HCT116 (cell line): ENCODE measurements around the gene SCD5. TPM values are rescaled to one million over a fixed set of nuclear protein-coding genes. Genes with fewer than 3 reads are reported as not detected.

Experiments used
- ATAC-seq: fragments of 200-7000 bp; cut with Tn5 transposase; 2 replicates; pipeline ENCODE4 v1.9.1; 2020; ENCODE audit warnings: mild to moderate bottlenecking, moderate library complexity
- BruUV-seq: library from RNA; stranded (reverse); fragments of 400-500 nt; replicated peaks from 2 replicates; lab custom pipeline; 2021; lab: Mats Ljungman, UMichigan
- CTCF ChIA-PET: fragments of 300-600 bp; sonication (Branson Sonifier 250); formaldehyde crosslinking; loops from one replicate; lab custom pipeline; 2021; ENCODE audit warnings: antibody characterized with exemption; lab: Charles Lee
- POLR2A ChIA-PET: fragments of 300-600, 350-600 bp; sonication (Branson Sonifier 250); formaldehyde crosslinking; loops from one replicate; lab custom pipeline; 2021; ENCODE audit warnings: antibody characterized with exemption; lab: Charles Lee
- RAD21 ChIA-PET, 2 experiments: fragments of 300-600 bp; sonication (Branson Sonifier 250); formaldehyde crosslinking; loops; one replicate each; lab custom pipeline; 2023; ENCODE audit warnings: low total read pairs in 2 of 2; ENCODE audit not compliant: uncharacterized antibody in 2 of 2, unreplicated experiment in 2 of 2, low non-redundant PET in 1 of 2; lab: Charles Lee
- DNase-seq: peaks from one replicate; pipeline ENCODE4 v3.0.0-alpha.2; 2010; ENCODE audit warnings: low read depth, low spot score
- H2AFZ ChIP-seq: fragments of 200-600 bp; shearing (Covaris generic), sonication (generic); 2 replicates; pipeline ENCODE4 v1.6.1; 2017; ENCODE audit warnings: low read depth, mixed run types, mixed read lengths, antibody characterized with exemption, low read length; ENCODE audit not compliant: poor library complexity, severe bottlenecking
- H3K27ac ChIP-seq: 2 replicates; pipeline ENCODE4 v1.5.1; 2012; ENCODE audit warnings: low read depth, low read length
- H3K27me3 ChIP-seq: fragments of 200-600 bp; sonication (generic); 2 replicates; pipeline ENCODE4 v1.6.1; 2016; ENCODE audit warnings: mixed run types, low read length, mixed read lengths; ENCODE audit not compliant: insufficient read depth
- H3K36me3 ChIP-seq, 2 experiments: fragments of 200-500 bp in 1 of 2; fragments of 200-600 bp in 1 of 2; sonication (Bioruptor generic) in 1 of 2; sonication (generic) in 1 of 2; 2 replicates each; pipeline versions ENCODE4 v1.5.1 to v1.6.1; 2014 to 2016; ENCODE audit warnings: low read length in 2 of 2, inconsistent platforms in 1 of 2, mixed read lengths in 1 of 2, mixed run types in 1 of 2; ENCODE audit not compliant: insufficient read depth in 2 of 2, control insufficient read depth in 1 of 2
- H3K4me1 ChIP-seq, 2 experiments: fragments of 200-600 bp in 1 of 2; sonication (generic) in 1 of 2; 2 replicates each; pipeline versions ENCODE4 v1.5.1 to v1.6.1; 2012 to 2017; ENCODE audit warnings: low read length in 2 of 2, inconsistent platforms in 1 of 2, mild to moderate bottlenecking in 1 of 2, mixed read lengths in 1 of 2, mixed run types in 1 of 2, moderate library complexity in 1 of 2; ENCODE audit not compliant: insufficient read depth in 2 of 2, control insufficient read depth in 1 of 2
- H3K4me2 ChIP-seq: fragments of 200-600 bp; sonication (generic); 2 replicates; pipeline ENCODE4 v1.6.1; 2017; ENCODE audit warnings: mixed run types, low read length, mixed read lengths
- H3K4me3 ChIP-seq, 2 experiments: fragments of 200-600 bp in 1 of 2; sonication (generic) in 1 of 2; replicated peaks in 1 of 2; 2 replicates each; pipeline ENCODE4 v1.5.1; 2011 to 2016; ENCODE audit warnings: low read length in 2 of 2, control low read depth in 1 of 2, low read depth in 1 of 2, mild to moderate bottlenecking in 1 of 2, mixed read lengths in 1 of 2, mixed run types in 1 of 2
- H3K79me2 ChIP-seq: fragments of 200-600 bp; sonication (generic); 2 replicates; pipeline ENCODE4 v1.6.1; 2017; ENCODE audit warnings: mild to moderate bottlenecking, mixed run types, low read length, moderate library complexity, mixed read lengths; ENCODE audit not compliant: insufficient read depth
- H3K9ac ChIP-seq: fragments of 200-600 bp; sonication (generic); 2 replicates; pipeline ENCODE4 v1.6.1; 2016; ENCODE audit warnings: low read length, mixed read lengths
- H3K9me2 ChIP-seq: fragments of 200-600 bp; sonication (generic), shearing (Covaris generic); 2 replicates; pipeline ENCODE4 v1.6.1; 2017; ENCODE audit warnings: mixed run types, mild to moderate bottlenecking, moderate library complexity; ENCODE audit not compliant: insufficient read depth
- H3K9me3 ChIP-seq, 2 experiments: fragments of 200-500 bp in 1 of 2; fragments of 200-600 bp in 1 of 2; sonication (Bioruptor generic) in 1 of 2; sonication (generic) in 1 of 2; 2 replicates each; pipeline ENCODE4 v1.6.1; 2014 to 2017; ENCODE audit warnings: low read length in 2 of 2, mixed read lengths in 2 of 2, inconsistent platforms in 1 of 2, low read depth in 1 of 2, mild to moderate bottlenecking in 1 of 2, mixed run types in 1 of 2, moderate library complexity in 1 of 2; ENCODE audit not compliant: control insufficient read depth in 1 of 2, insufficient read depth in 1 of 2
- H4K20me1 ChIP-seq: fragments of 200-600 bp; sonication (generic), shearing (Covaris generic); 2 replicates; pipeline ENCODE4 v1.6.1; 2017; ENCODE audit warnings: mixed run types, mild to moderate bottlenecking, moderate library complexity; ENCODE audit not compliant: insufficient read depth
- CEBPB ChIP-seq: IDR thresholded peaks from 2 replicates; pipeline ENCODE4 v1.6.1; 2012; ENCODE audit warnings: low read depth
- EGR1 ChIP-seq: IDR thresholded peaks from 2 replicates; pipeline ENCODE4 v1.6.1; 2012; ENCODE audit warnings: low read depth
- ELF1 ChIP-seq: IDR thresholded peaks from 2 replicates; pipeline ENCODE4 v1.6.1; 2012; ENCODE audit warnings: low read depth, borderline replicate concordance
- EZH2phosphoT487 ChIP-seq: fragments of 200-600 bp; IDR thresholded peaks from 2 replicates; pipeline ENCODE4 v1.6.1; 2018; ENCODE audit warnings: antibody characterized with exemption, borderline replicate concordance
- POLR2A ChIP-seq: IDR thresholded peaks from 2 replicates; pipeline ENCODE4 v1.7.0; 2011; ENCODE audit warnings: borderline replicate concordance; ENCODE audit not compliant: insufficient read depth, insufficient read length; ENCODE audit errors: extremely low read depth
- SIN3A ChIP-seq: IDR thresholded peaks from 2 replicates; pipeline ENCODE4 v1.6.1; 2012; ENCODE audit warnings: low read depth
- TCF7L2 ChIP-seq: IDR thresholded peaks from 2 replicates; pipeline ENCODE4 v1.7.0; 2011; ENCODE audit warnings: borderline replicate concordance, inconsistent platforms; ENCODE audit not compliant: insufficient read depth, insufficient read length; ENCODE audit errors: extremely low read depth
- ZBTB33 ChIP-seq: IDR thresholded peaks from 2 replicates; pipeline ENCODE4 v1.6.1; 2011; ENCODE audit warnings: mild to moderate bottlenecking, low read length, moderate library complexity; ENCODE audit not compliant: insufficient replicate concordance; ENCODE audit errors: extremely low read depth
- ZFX ChIP-seq: fragments of 450-650 bp; IDR thresholded peaks from 2 replicates; pipeline ENCODE4 v1.6.1; 2017
- intact Hi-C: fragments of 100-400 bp; cut with micrococcal nuclease; formaldehyde crosslinking; loops from 2 replicates; pipeline ENCODE4 v1.10.0; 2022
- total RNA-seq: library from RNA; stranded (reverse); gene quantifications from one replicate; pipeline ENCODE4 v1.2.1, GENCODE V29; 2021; ENCODE audit not compliant: unreplicated experiment
- TF ChIP-seq, protein P1 (sequence below), 3 experiments: fragments of 200-600 bp in 1 of 3; sonication (generic) in 1 of 3; IDR thresholded peaks in 2 of 3; conservative IDR thresholded peaks in 1 of 3; 2 replicates each; pipeline ENCODE4 v1.5.1; 2012 to 2017; ENCODE audit warnings: low read depth in 2 of 3, low read length in 2 of 3, antibody characterized with exemption in 1 of 3, borderline replicate concordance in 1 of 3, control low read depth in 1 of 3, mild to moderate bottlenecking in 1 of 3, mixed read lengths in 1 of 3, mixed run types in 1 of 3, moderate library complexity in 1 of 3; ENCODE audit not compliant: insufficient read depth in 1 of 3

Gene SCD5
- total RNA-seq, 1 experiment from 2014 or later = 21.7 TPM

DNA sequence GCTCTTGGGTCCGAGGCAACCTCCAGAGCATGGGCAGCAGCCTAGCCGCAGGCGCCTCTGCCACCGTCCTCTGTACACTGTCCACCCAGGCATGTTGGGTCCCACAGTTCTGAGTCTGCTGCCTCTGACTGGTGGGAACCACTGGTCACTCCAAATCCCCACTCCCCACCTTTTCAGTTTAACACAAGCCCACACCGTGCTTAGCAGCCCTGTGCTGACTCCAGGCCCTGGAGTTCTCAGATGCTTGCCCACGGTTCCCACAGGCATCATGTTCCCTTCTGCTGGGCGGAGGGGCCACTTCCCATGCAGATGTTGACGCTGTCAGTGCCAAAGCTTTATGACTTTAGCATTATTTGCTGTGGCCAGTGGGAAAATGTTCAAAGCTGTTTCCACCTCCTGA, 104.5 kb downstream of the SCD5 start:
- POLR2A ChIA-PET = no interaction called here
- CTCF ChIA-PET = no interaction called here
- Histone ChIP-seq H3K9ac (no peak overlapping the region), H3K4me2 (no peak overlapping the region), H3K79me2 (no peaks in the 10 kb centered on the region), H3K4me3 (no peak overlapping the region), H3K9me3 (no peaks in the 10 kb centered on the region), H4K20me1 (no peaks in the 10 kb centered on the region), H3K4me1 (no peaks in the 10 kb centered on the region), H2AFZ (no peak overlapping the region), H3K36me3 (no peaks in the 10 kb centered on the region; a peak in 1 of 4 replicates), H3K9me2 (no peaks in the 10 kb centered on the region), H3K27me3 (no peaks in the 10 kb centered on the region), H3K27ac (no peak overlapping the region)
- DNase-seq (no peak), ATAC-seq (no peak)
- no TSS peak for BruUV-seq
- RAD21 ChIA-PET = no interaction called here
- TF ChIP-seq, protein P1, sequence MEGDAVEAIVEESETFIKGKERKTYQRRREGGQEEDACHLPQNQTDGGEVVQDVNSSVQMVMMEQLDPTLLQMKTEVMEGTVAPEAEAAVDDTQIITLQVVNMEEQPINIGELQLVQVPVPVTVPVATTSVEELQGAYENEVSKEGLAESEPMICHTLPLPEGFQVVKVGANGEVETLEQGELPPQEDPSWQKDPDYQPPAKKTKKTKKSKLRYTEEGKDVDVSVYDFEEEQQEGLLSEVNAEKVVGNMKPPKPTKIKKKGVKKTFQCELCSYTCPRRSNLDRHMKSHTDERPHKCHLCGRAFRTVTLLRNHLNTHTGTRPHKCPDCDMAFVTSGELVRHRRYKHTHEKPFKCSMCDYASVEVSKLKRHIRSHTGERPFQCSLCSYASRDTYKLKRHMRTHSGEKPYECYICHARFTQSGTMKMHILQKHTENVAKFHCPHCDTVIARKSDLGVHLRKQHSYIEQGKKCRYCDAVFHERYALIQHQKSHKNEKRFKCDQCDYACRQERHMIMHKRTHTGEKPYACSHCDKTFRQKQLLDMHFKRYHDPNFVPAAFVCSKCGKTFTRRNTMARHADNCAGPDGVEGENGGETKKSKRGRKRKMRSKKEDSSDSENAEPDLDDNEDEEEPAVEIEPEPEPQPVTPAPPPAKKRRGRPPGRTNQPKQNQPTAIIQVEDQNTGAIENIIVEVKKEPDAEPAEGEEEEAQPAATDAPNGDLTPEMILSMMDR (IDR thresholded peaks at IDR 0.05 in 2 of 3, conservative IDR thresholded peaks at IDR 0.05 in 1 of 3; ENCODE audit: borderline replicate concordance in 1 of 3, insufficient read depth in 1 of 3, low read depth in 2 of 3, low read length in 2 of 3) = no peak
- TF ChIP-seq ELF1 = no peak
- no peak for TF ChIP-seq CEBPB
- no peak for TF ChIP-seq EZH2phosphoT487
- intact Hi-C loops = no loop called here

DNA sequence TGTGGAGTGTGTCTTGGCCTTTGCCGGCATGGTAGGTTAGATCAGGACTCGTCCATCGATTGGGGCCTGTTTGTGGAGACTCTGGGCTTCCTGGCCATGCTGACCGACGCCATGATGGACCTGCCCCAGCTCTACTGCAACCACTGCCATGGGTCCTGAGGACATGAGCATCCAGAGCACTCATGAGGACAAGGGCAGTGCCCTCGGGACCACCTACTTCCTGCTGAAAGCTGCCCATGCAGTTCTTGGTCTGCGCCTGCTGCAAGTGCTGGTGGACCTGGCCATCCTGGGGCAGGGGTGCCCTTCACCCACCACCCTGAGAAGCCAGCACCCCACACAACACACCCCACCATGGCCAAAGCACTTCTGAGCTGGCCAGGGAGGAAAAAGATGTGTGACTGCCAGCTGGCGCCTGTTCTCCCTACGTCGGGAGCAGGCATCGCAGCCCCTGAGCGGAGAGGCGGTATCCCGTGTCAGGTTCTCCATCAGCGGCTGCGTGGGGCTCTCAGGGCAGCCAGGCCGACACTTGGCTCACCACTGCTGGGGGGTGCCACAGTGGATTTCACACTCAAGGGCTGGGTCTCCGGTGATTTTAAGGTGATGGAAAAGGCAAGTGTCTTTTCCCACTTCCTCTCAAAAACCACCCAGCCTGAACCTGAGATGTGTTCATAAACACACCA, 106.4 kb downstream of the SCD5 start:
- Histone ChIP-seq H3K4me2 (no peak overlapping the region), H3K79me2 (no peaks in the 10 kb centered on the region), H3K27ac (no peak overlapping the region), H2AFZ (no peak overlapping the region), H3K4me1 (no peaks in the 10 kb centered on the region), H4K20me1 (no peaks in the 10 kb centered on the region)
- intact Hi-C loops = no loop called here
- no peak for ATAC-seq
- POLR2A ChIA-PET = no interaction called here
- TF ChIP-seq POLR2A (no peak), TCF7L2 (no peak), ZFX (no peak), EGR1 (no peak), SIN3A (no peak), ZBTB33 (no peak), CEBPB (no peak)
- TF ChIP-seq, all 23 proteins: peak for 0
- Histone ChIP-seq H3K4me3 (no peak overlapping the region), H3K36me3 (no peaks in the 10 kb centered on the region; a peak in 1 of 4 replicates), H3K9me2 (no peaks in the 10 kb centered on the region), H3K9ac (no peak overlapping the region), H3K9me3 (no peaks in the 10 kb centered on the region), H3K27me3 (no peaks in the 10 kb centered on the region)
- BruUV-seq = no TSS peak
- DNase-seq = no peak
- ChIA-PET CTCF (no interaction called here), RAD21 (no interaction called here)
